UCSD-AML1 (cell line): ENCODE measurements around the gene FBXO24.
"Not testable (repeated sequence)": the region's sequence is repeated elsewhere in the genome, so short reads cannot be mapped to it uniquely, and the experiment has no call there.

Source experiments
- DNase-seq: peaks from one replicate; lab custom pipeline; 2025; ENCODE audit not compliant: unreplicated experiment; lab: John Stamatoyannopoulos, UW

Gene FBXO24

GRCh38 chr7:100559127-100559526 is 27.0 kb upstream of the FBXO24 start:
- no peak for DNase-seq

- DNase-seq, result no peak
Observed at GRCh38 chr7:100561491-100562194, 24.5 kb upstream of the FBXO24 start.

- no peak for DNase-seq
Observed at GRCh38 chr7:100562195-100563099, 23.7 kb upstream of the FBXO24 start.

GRCh38 chr7:100563100-100563564 is 23.0 kb upstream of the FBXO24 start:
- DNase-seq, result no peak

- peak; percentile 62 for DNase-seq
Observed at GRCh38 chr7:100563809-100564400, 22.2 kb upstream of the FBXO24 start.

GRCh38 chr7:100564405-100564804 is 21.7 kb upstream of the FBXO24 start:
- DNase-seq, result not testable (repeated sequence)

- no peak for DNase-seq
Observed at GRCh38 chr7:100565133-100565571, 21.0 kb upstream of the FBXO24 start.

GRCh38 chr7:100566018-100566531 is 20.1 kb upstream of the FBXO24 start:
- DNase-seq, result no peak

GRCh38 chr7:100567031-100567730 is 18.9 kb upstream of the FBXO24 start:
- DNase-seq, result no peak

GRCh38 chr7:100567751-100568175 is 18.4 kb upstream of the FBXO24 start:
- DNase-seq, result no peak

GRCh38 chr7:100568176-100568895 is 17.8 kb upstream of the FBXO24 start:
- no peak for DNase-seq

GRCh38 chr7:100568896-100569844 is 17.0 kb upstream of the FBXO24 start:
- peak; percentile 12 for DNase-seq

GRCh38 chr7:100570954-100571828 is 14.9 kb upstream of the FBXO24 start:
- no peak for DNase-seq

- DNase-seq, result no peak
Observed at GRCh38 chr7:100571829-100572116, 14.4 kb upstream of the FBXO24 start.

- DNase-seq, result no peak
Observed at GRCh38 chr7:100572281-100572948, 13.7 kb upstream of the FBXO24 start.

GRCh38 chr7:100572949-100573675 is 13.0 kb upstream of the FBXO24 start:
- no peak for DNase-seq
